BLaER1 treated with 17β-estradiol and CSF1 and Interleukin-3, amounts not matched to agents 10 nM and 100 nM (cell line): ENCODE measurements around the gene LTBP3.
"Not testable (repeated sequence)": the region's sequence is repeated elsewhere in the genome, so short reads cannot be mapped to it uniquely, and the experiment has no call there.

Experiments used
- H3K27ac ChIP-seq, 11 experiments: shearing (Covaris generic); formaldehyde crosslinking; 2 replicates each; pipeline ENCODE4 v1.8.1; 2022
- H3K27me3 ChIP-seq, 11 experiments: shearing (Covaris generic); formaldehyde crosslinking; 2 replicates each; pipeline ENCODE4 v1.8.1; 2022
- H3K36me3 ChIP-seq, 11 experiments: shearing (Covaris generic); formaldehyde crosslinking; 2 replicates each; pipeline ENCODE4 v1.8.1; 2022
- H3K4me1 ChIP-seq, 10 experiments: shearing (Covaris generic); formaldehyde crosslinking; 2 replicates each; pipeline ENCODE4 v1.8.1; 2022
- H3K4me2 ChIP-seq, 11 experiments: shearing (Covaris generic); formaldehyde crosslinking; 2 replicates each; pipeline ENCODE4 v1.8.1; 2022
- H3K4me3 ChIP-seq, 10 experiments: shearing (Covaris generic); formaldehyde crosslinking; 2 replicates each; pipeline ENCODE4 v1.8.1; 2022
- H3K9ac ChIP-seq, 11 experiments: shearing (Covaris generic); formaldehyde crosslinking; 2 replicates each; pipeline ENCODE4 v1.8.1; 2022
- H3K9me3 ChIP-seq, 11 experiments: shearing (Covaris generic); formaldehyde crosslinking; replicated peaks in 1 of 11; 2 replicates each; pipeline ENCODE4 v1.8.1; 2022
- H4K20me1 ChIP-seq, 11 experiments: shearing (Covaris generic); formaldehyde crosslinking; 2 replicates each; pipeline ENCODE4 v1.8.1; 2022
- Cebpa-rat ChIP-seq, 11 experiments: shearing (Covaris generic); IDR thresholded peaks; 2 replicates each; pipeline ENCODE4 v1.8.1; 2022

LTBP3 gene

GRCh38 chr11:65516135-65516968 lies 41.8 kb downstream of the LTBP3 start:
- H3K4me2 ChIP-seq, result no peak overlapping the region
- no peaks in the 10 kb centered on the region for H3K27me3 ChIP-seq
- H3K9ac ChIP-seq, result no peak overlapping the region
- peaks cover 0 to 35% (median 25%) of the 10 kb centered on the region in 10 experiments; a peak in 16 of 20 replicates for H3K4me1 ChIP-seq
- TF ChIP-seq Cebpa-rat (IDR thresholded peaks at IDR 0.05), result no peak
- no peaks in the 10 kb centered on the region for H3K36me3 ChIP-seq
- peak overlapping the region in 3 of 11 experiments; percentile 15 to 40 (median 39); a peak in 5 of 22 replicates for H3K27ac ChIP-seq
- no peaks in the 10 kb centered on the region for H3K9me3 ChIP-seq
- no peak overlapping the region for H3K4me3 ChIP-seq
- H4K20me1 ChIP-seq, result no peaks in the 10 kb centered on the region

- peak overlapping the region in 3 of 11 experiments; percentile 3 to 68 (median 45); a peak in 2 of 22 replicates for H3K27ac ChIP-seq
- H3K36me3 ChIP-seq, H3K4me3 ChIP-seq, H4K20me1 ChIP-seq, H3K27me3 ChIP-seq, H3K4me2 ChIP-seq, H3K9me3 ChIP-seq: not testable (repeated sequence)
- H3K9ac ChIP-seq, result peak overlapping the region in 1 of 11 experiments; percentile 1; a peak in 1 of 22 replicates
- peaks cover 29 to 61% (median 52%) of the 10 kb centered on the region in 10 experiments for H3K4me1 ChIP-seq
Observed at GRCh38 chr11:65512311-65512710, 45.8 kb downstream of the LTBP3 start.

- Histone ChIP-seq H3K27me3 (no peaks in the 10 kb centered on the region), H3K9me3 (peaks cover 0 to 6% (median 0%) of the 10 kb centered on the region in 11 experiments; a peak in 3 of 22 replicates), H3K36me3 (peaks cover 45 to 50% (median 47%) of the 10 kb centered on the region in 11 experiments), H3K4me2 (peak overlapping the region; percentile 87 to 98 (median 94)), H3K27ac (peak overlapping the region; percentile 66 to 100 (median 100); a peak in 21 of 22 replicates), H3K4me3 (peak overlapping the region; percentile 77 to 94 (median 90); a peak in 16 of 20 replicates), H3K9ac (peak overlapping the region; percentile 95 to 100 (median 98)), H4K20me1 (peaks cover 54 to 60% (median 58%) of the 10 kb centered on the region in 11 experiments), H3K4me1 (peaks cover 56 to 67% (median 64%) of the 10 kb centered on the region in 10 experiments)
- no peak for TF ChIP-seq Cebpa-rat (IDR thresholded peaks at IDR 0.05)
Observed at GRCh38 chr11:65506772-65507505, 51.2 kb downstream of the LTBP3 start.

GRCh38 chr11:65506290-65506771 lies 51.8 kb downstream of the LTBP3 start:
- H3K4me3 ChIP-seq, result peak overlapping the region; percentile 77 to 94 (median 90)
- H3K27ac ChIP-seq, result peak overlapping the region; percentile 14 to 100 (median 100); a peak in 19 of 22 replicates
- peaks cover 51 to 56% (median 53%) of the 10 kb centered on the region in 11 experiments for H3K36me3 ChIP-seq
- peaks cover 0 to 6% (median 0%) of the 10 kb centered on the region in 11 experiments; a peak in 5 of 22 replicates for H3K9me3 ChIP-seq
- peak overlapping the region; percentile 87 to 98 (median 94) for H3K4me2 ChIP-seq
- H3K27me3 ChIP-seq, result no peaks in the 10 kb centered on the region
- H3K9ac ChIP-seq, result peak overlapping the region; percentile 95 to 100 (median 98)
- no peak for TF ChIP-seq Cebpa-rat (IDR thresholded peaks at IDR 0.05)
- H4K20me1 ChIP-seq, result peaks cover 60 to 66% (median 64%) of the 10 kb centered on the region in 11 experiments
- H3K4me1 ChIP-seq, result peaks cover 56 to 67% (median 64%) of the 10 kb centered on the region in 10 experiments

- Histone ChIP-seq H3K9me3 (peaks cover 0 to 6% (median 0%) of the 10 kb centered on the region in 11 experiments; a peak in 5 of 22 replicates), H3K9ac (peak overlapping the region; percentile 95 to 100 (median 98)), H3K4me1 (peaks cover 56 to 67% (median 64%) of the 10 kb centered on the region in 10 experiments), H3K4me3 (peak overlapping the region; percentile 77 to 94 (median 90)), H3K36me3 (peaks cover 58 to 63% (median 59%) of the 10 kb centered on the region in 11 experiments), H3K27ac (peak overlapping the region; percentile 14 to 100 (median 100); a peak in 21 of 22 replicates), H3K4me2 (peak overlapping the region; percentile 87 to 98 (median 94)), H3K27me3 (no peaks in the 10 kb centered on the region), H4K20me1 (peaks cover 66 to 72% (median 71%) of the 10 kb centered on the region in 11 experiments)
- TF ChIP-seq Cebpa-rat (IDR thresholded peaks at IDR 0.05), result no peak
Observed at GRCh38 chr11:65505466-65506289, 52.5 kb downstream of the LTBP3 start.

GRCh38 chr11:65504674-65505465 lies 53.3 kb downstream of the LTBP3 start:
- H3K9me3 ChIP-seq, result peaks cover 0 to 10% (median 0%) of the 10 kb centered on the region in 11 experiments; a peak in 5 of 22 replicates
- peak overlapping the region; percentile 14 to 100 (median 100); a peak in 21 of 22 replicates for H3K27ac ChIP-seq
- H3K27me3 ChIP-seq, result no peaks in the 10 kb centered on the region
- H3K4me1 ChIP-seq, result peaks cover 48 to 60% (median 57%) of the 10 kb centered on the region in 10 experiments
- peaks cover 63 to 69% (median 66%) of the 10 kb centered on the region in 11 experiments for H3K36me3 ChIP-seq
- peak overlapping the region; percentile 95 to 100 (median 98) for H3K9ac ChIP-seq
- H3K4me2 ChIP-seq, result peak overlapping the region; percentile 87 to 98 (median 94)
- peaks cover 74 to 80% (median 79%) of the 10 kb centered on the region in 11 experiments for H4K20me1 ChIP-seq
- peak overlapping the region; percentile 77 to 94 (median 90) for H3K4me3 ChIP-seq
- TF ChIP-seq Cebpa-rat (IDR thresholded peaks at IDR 0.05), result no peak

GRCh38 chr11:65503949-65504673 lies 54.0 kb downstream of the LTBP3 start:
- Histone ChIP-seq H3K27ac (peak overlapping the region; percentile 94 to 100 (median 100); a peak in 21 of 22 replicates), H3K9me3 (peaks cover 0 to 10% (median 0%) of the 10 kb centered on the region in 11 experiments; a peak in 5 of 22 replicates), H3K27me3 (no peaks in the 10 kb centered on the region), H3K36me3 (peaks cover 63 to 69% (median 67%) of the 10 kb centered on the region in 11 experiments), H3K4me2 (peak overlapping the region; percentile 87 to 98 (median 94)), H3K4me3 (peak overlapping the region; percentile 77 to 94 (median 90)), H3K9ac (peak overlapping the region; percentile 95 to 100 (median 98)), H4K20me1 (peaks cover 82 to 87% (median 86%) of the 10 kb centered on the region in 11 experiments), H3K4me1 (peaks cover 41 to 52% (median 49%) of the 10 kb centered on the region in 10 experiments)
- TF ChIP-seq Cebpa-rat (IDR thresholded peaks at IDR 0.05), result no peak
